Activated naive CD4-positive, alpha-beta T cell treated with anti-CD3 and anti-CD28 coated beads, Interleukin-2, amount 50 U/mL, for 16 hours (primary cell): ENCODE measurements around the gene CIB2.

Experiments used
- DNase-seq: peaks from one replicate; pipeline ENCODE4 v3.0.0-alpha.2; 2020

CIB2 gene

GRCh38 chr15:78105476-78106241 lies 25.6 kb downstream of the CIB2 start:
- no peak for DNase-seq

GRCh38 chr15:78104566-78105475 lies 26.4 kb downstream of the CIB2 start:
- no peak for DNase-seq

- no peak for DNase-seq
These were observed 27.1 kb downstream of the CIB2 start for GRCh38 chr15:78104119-78104479.

GRCh38 chr15:78103406-78104118 lies 27.7 kb downstream of the CIB2 start:
- peak; percentile 39 for DNase-seq

- DNase-seq, result no peak
These were observed 28.5 kb downstream of the CIB2 start for GRCh38 chr15:78102741-78103140.

- DNase-seq, result no peak
These were observed 29.0 kb downstream of the CIB2 start for GRCh38 chr15:78102211-78102610.

GRCh38 chr15:78101423-78102105 lies 29.7 kb downstream of the CIB2 start:
- no peak for DNase-seq

- DNase-seq, result no peak
These were observed 30.4 kb downstream of the CIB2 start for GRCh38 chr15:78100886-78101285.

GRCh38 chr15:78098131-78098755 lies 33.0 kb downstream of the CIB2 start:
- DNase-seq, result no peak

- DNase-seq, result no peak
These were observed 33.6 kb downstream of the CIB2 start for GRCh38 chr15:78097667-78098066.

- no peak for DNase-seq
These were observed 37.8 kb downstream of the CIB2 start for GRCh38 chr15:78093242-78094020.

- no peak for DNase-seq
These were observed 38.8 kb downstream of the CIB2 start, which contains the start of gene SH2D7 for GRCh38 chr15:78092261-78093041. Gene SH2D7 (plus strand): TSS chr15:78092561. CDS start chr15:78092585, 24 bp downstream.

GRCh38 chr15:78090422-78091063 lies 40.7 kb downstream of the CIB2 start:
- no peak for DNase-seq

- DNase-seq, result no peak
These were observed 42.5 kb downstream of the CIB2 start for GRCh38 chr15:78088773-78089080.

GRCh38 chr15:78087951-78088772 lies 43.1 kb downstream of the CIB2 start:
- DNase-seq, result no peak

- no peak for DNase-seq
These were observed 45.3 kb downstream of the CIB2 start for GRCh38 chr15:78085928-78086327.

GRCh38 chr15:78084449-78084750 lies 46.8 kb downstream of the CIB2 start:
- no peak for DNase-seq

GRCh38 chr15:78083687-78084448 lies 47.4 kb downstream of the CIB2 start:
- no peak for DNase-seq

GRCh38 chr15:78083186-78083585 lies 48.1 kb downstream of the CIB2 start:
- DNase-seq, result no peak
